ENCODE results near the gene SUSD3. TPM values are rescaled to one million over a fixed set of nuclear protein-coding genes. Genes with fewer than 3 reads are reported as not detected.

SUSD3 gene
- total RNA-seq, 1 experiment from 2014 or later: not detected

- POLR2A ChIA-PET (ENCODE audit: low non-redundant PET): interaction anchor here (0.6 kb wide), 1 partner anchor 513 kb away, joined by 3 read pairs; no protein-coding TSS in a partner anchor
- Histone ChIP-seq H3K9me3 (ENCODE audit: low read depth, low read length, poor library complexity, severe bottlenecking) (no peaks in the 10 kb centered on the region), H3K27me3 (replicated peaks; ENCODE audit: insufficient read depth, low read depth, low read length, poor library complexity) (no peaks in the 10 kb centered on the region), H3K36me3 (ENCODE audit: insufficient read depth, low read length, poor library complexity, severe bottlenecking) (no peaks in the 10 kb centered on the region), H3K4me3 (ENCODE audit: low read depth, low read length, poor library complexity, severe bottlenecking) (no peak overlapping the region), H3K4me1 (ENCODE audit: insufficient read depth, low read length, poor library complexity, severe bottlenecking) (no peaks in the 10 kb centered on the region), H3K27ac (ENCODE audit: low read depth, low read length, poor library complexity, severe bottlenecking) (no peak overlapping the region)
- BruUV-seq (replicated peaks): no TSS peak
- DNase-seq (ENCODE audit: low spot score): no peak
- CTCF ChIA-PET: no interaction called here
- no peak for TF ChIP-seq CTCF (conservative IDR thresholded peaks at IDR 0.05; ENCODE audit: low read depth, low read length)
- TF ChIP-seq EZH2 (IDR thresholded peaks at IDR 0.05; ENCODE audit: borderline replicate concordance, low read depth, low read length, poor library complexity, severe bottlenecking): no peak
- intact Hi-C loops (cut with micrococcal nuclease; ENCODE audit: unreplicated experiment): no loop called here
Observed at GRCh38 chr9:93081081-93081529, 22.6 kb downstream of the SUSD3 start.

- ChIA-PET CTCF (no interaction called here), POLR2A (ENCODE audit: low non-redundant PET) (no interaction called here)
- no peaks in the 10 kb centered on the region for H3K36me3 ChIP-seq (ENCODE audit: insufficient read depth, low read length, poor library complexity, severe bottlenecking)
- H3K4me3 ChIP-seq (ENCODE audit: low read depth, low read length, poor library complexity, severe bottlenecking): no peak overlapping the region
- no TSS peak for BruUV-seq (replicated peaks)
- H3K27me3 ChIP-seq (replicated peaks; ENCODE audit: insufficient read depth, low read depth, low read length, poor library complexity): no peaks in the 10 kb centered on the region
- H3K27ac ChIP-seq (ENCODE audit: low read depth, low read length, poor library complexity, severe bottlenecking): no peak overlapping the region
- H3K9me3 ChIP-seq (ENCODE audit: low read depth, low read length, poor library complexity, severe bottlenecking): no peaks in the 10 kb centered on the region
- intact Hi-C loops (cut with micrococcal nuclease; ENCODE audit: unreplicated experiment): no loop called here
- no peak for DNase-seq (ENCODE audit: low spot score)
- TF ChIP-seq EZH2 (IDR thresholded peaks at IDR 0.05; ENCODE audit: borderline replicate concordance, low read depth, low read length, poor library complexity, severe bottlenecking) (no peak), CTCF (conservative IDR thresholded peaks at IDR 0.05; ENCODE audit: low read depth, low read length) (no peak)
- H3K4me1 ChIP-seq (ENCODE audit: insufficient read depth, low read length, poor library complexity, severe bottlenecking): no peaks in the 10 kb centered on the region
Observed at GRCh38 chr9:93081931-93082330, 23.4 kb downstream of the SUSD3 start.

- intact Hi-C loops (cut with micrococcal nuclease; ENCODE audit: unreplicated experiment): no loop called here
- no peak overlapping the region for H3K27ac ChIP-seq (ENCODE audit: low read depth, low read length, poor library complexity, severe bottlenecking)
- TF ChIP-seq EZH2 (IDR thresholded peaks at IDR 0.05; ENCODE audit: borderline replicate concordance, low read depth, low read length, poor library complexity, severe bottlenecking): no peak
- no peak for TF ChIP-seq CTCF (conservative IDR thresholded peaks at IDR 0.05; ENCODE audit: low read depth, low read length)
- H3K27me3 ChIP-seq (replicated peaks; ENCODE audit: insufficient read depth, low read depth, low read length, poor library complexity): no peaks in the 10 kb centered on the region
- no peak for DNase-seq (ENCODE audit: low spot score)
- H3K4me1 ChIP-seq (ENCODE audit: insufficient read depth, low read length, poor library complexity, severe bottlenecking): no peaks in the 10 kb centered on the region
- ChIA-PET CTCF (no interaction called here), POLR2A (ENCODE audit: low non-redundant PET) (no interaction called here)
- BruUV-seq (replicated peaks): no TSS peak
- no peaks in the 10 kb centered on the region for H3K36me3 ChIP-seq (ENCODE audit: insufficient read depth, low read length, poor library complexity, severe bottlenecking)
- H3K9me3 ChIP-seq (ENCODE audit: low read depth, low read length, poor library complexity, severe bottlenecking): no peaks in the 10 kb centered on the region
- H3K4me3 ChIP-seq (ENCODE audit: low read depth, low read length, poor library complexity, severe bottlenecking): no peak overlapping the region
Observed at GRCh38 chr9:93082841-93083411, 24.4 kb downstream of the SUSD3 start.

Data from A673 (cell line).